GM18505 (cell line): ENCODE measurements around the gene AHR.

Experiments
- ATAC-seq: cut with Tn5 transposase; IDR thresholded peaks from one replicate; pipeline ENCODE4 v1.9.1; 2021; ENCODE audit not compliant: unreplicated experiment
- POLR2A ChIP-seq: IDR thresholded peaks from 4 replicates; pipeline ENCODE4 v1.6.1; 2011; ENCODE audit warnings: borderline replicate concordance; ENCODE audit not compliant: insufficient read depth, insufficient read length; ENCODE audit errors: extremely low read depth

The AHR gene

DNA sequence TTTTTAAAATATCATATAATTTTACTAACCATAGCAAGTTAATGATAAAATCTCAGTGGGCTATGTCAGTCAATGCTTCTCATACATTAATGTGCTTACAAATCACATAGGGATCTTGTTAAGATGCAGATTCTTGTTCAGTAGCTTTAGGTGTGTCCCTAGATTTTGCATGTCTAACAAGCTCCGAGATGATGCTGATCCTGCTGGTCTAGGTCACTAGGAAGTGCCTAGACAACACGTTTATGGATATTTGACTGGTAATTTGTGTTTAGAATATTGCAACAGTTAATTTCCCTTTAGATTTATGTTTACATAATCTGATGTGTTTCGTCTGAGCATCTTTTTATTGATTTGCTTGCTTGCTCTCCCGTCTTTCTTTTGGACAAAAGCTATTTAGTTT, 12.7 kb downstream of the AHR start:
- TF ChIP-seq POLR2A, result no peak
- no peak for ATAC-seq

GRCh38 chr7:17311952-17312351, 13.5 kb downstream of the AHR start:
- no peak for ATAC-seq
- no peak for TF ChIP-seq POLR2A

DNA sequence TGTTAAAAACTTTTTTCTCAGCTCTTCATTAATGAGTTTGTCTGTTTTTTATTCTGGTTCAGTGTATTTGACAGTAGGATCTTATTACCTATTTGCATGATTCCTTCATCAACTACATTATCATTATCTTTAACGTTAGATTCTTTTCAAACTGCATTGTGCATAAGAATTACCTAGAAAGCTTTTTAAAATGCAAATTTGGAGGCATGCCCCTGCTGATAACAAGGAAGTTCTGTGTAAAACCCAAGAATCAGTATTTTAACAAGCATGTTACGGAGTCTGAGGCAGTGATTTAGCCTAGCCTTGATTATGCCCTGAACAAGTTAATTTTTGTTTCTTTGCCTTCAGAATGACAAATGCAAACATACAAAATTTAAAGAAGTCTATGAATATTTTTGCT, 14.2 kb downstream of the AHR start:
- no peak for TF ChIP-seq POLR2A

DNA sequence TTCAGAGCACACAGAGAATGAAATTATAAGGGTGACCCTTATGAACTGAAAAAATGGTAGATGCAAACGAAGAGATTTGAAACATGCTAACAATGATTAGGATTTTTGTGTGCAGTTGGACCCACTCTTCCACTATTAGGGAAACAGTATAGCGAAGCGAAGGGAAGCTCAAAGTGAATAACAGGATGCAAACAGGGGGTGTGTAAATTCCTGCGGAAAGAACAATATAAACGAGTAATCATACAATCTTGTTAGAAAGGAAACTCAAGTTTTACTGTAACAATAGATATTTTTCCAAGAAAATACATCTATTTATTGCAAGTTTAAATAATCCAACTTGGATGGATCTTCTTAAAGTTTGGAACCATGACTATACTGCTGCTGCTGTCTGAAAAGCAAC, 14.7 kb downstream of the AHR start:
- no peak for TF ChIP-seq POLR2A
- ATAC-seq, result no peak

More for the DNA sequence above, 14.2 kb downstream of the AHR start:
- ATAC-seq, result no peak

- ATAC-seq, result no peak
- no peak for TF ChIP-seq POLR2A
These were observed 17.5 kb downstream of the AHR start for GRCh38 chr7:17315974-17316373.

GRCh38 chr7:17318146-17318545, 19.7 kb downstream of the AHR start:
- no peak for ATAC-seq
- TF ChIP-seq POLR2A, result no peak

- no peak for TF ChIP-seq POLR2A
These were observed 21.0 kb downstream of the AHR start for GRCh38 chr7:17319164-17320101.

GRCh38 chr7:17320102-17320497, 21.6 kb downstream of the AHR start:
- no peak for TF ChIP-seq POLR2A
- ATAC-seq, result no peak

More at GRCh38 chr7:17319164-17320101, 21.0 kb downstream of the AHR start:
- ATAC-seq, result no peak

GRCh38 chr7:17320657-17321056, 22.2 kb downstream of the AHR start:
- no peak for ATAC-seq
- no peak for TF ChIP-seq POLR2A

GRCh38 chr7:17325364-17325763, 26.9 kb downstream of the AHR start:
- no peak for TF ChIP-seq POLR2A
- no peak for ATAC-seq

GRCh38 chr7:17326378-17326777, 27.9 kb downstream of the AHR start:
- no peak for ATAC-seq
- no peak for TF ChIP-seq POLR2A

- no peak for TF ChIP-seq POLR2A
- ATAC-seq, result no peak
These were observed 30.2 kb downstream of the AHR start for GRCh38 chr7:17328641-17329040.

DNA sequence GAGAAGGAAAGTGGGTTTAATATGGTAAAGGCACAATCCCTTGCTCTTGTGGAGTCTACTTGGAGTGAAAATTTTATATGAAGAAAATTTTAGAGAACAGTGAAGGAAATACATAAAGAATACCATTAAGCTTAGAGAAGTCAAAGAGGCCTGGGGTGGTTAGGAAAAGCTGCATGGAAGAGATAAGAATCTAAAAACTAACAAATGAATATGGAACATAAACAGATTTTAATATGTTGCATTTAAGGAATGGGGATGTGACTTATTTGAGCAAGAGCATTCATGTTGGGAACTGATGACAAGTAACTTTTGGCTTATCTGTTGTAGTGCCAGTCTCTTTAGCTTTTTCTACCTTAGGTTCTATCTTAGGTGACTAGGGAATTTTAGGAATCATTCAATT, 31.0 kb downstream of the AHR start:
- no peak for ATAC-seq
- TF ChIP-seq POLR2A, result no peak

GRCh38 chr7:17331891-17332501, 33.5 kb downstream of the AHR start:
- no peak for TF ChIP-seq POLR2A
- ATAC-seq, result no peak
